ENCODE data around the gene KLHDC9. TPM values are rescaled to one million over a fixed set of nuclear protein-coding genes. Genes with fewer than 3 reads are reported as not detected.

KLHDC9 gene
- total and polyA plus RNA-seq, 2 donors (not counting 1 experiment from before 2014, with no cell fraction given) = 1.6 to 2.7 TPM

DNA sequence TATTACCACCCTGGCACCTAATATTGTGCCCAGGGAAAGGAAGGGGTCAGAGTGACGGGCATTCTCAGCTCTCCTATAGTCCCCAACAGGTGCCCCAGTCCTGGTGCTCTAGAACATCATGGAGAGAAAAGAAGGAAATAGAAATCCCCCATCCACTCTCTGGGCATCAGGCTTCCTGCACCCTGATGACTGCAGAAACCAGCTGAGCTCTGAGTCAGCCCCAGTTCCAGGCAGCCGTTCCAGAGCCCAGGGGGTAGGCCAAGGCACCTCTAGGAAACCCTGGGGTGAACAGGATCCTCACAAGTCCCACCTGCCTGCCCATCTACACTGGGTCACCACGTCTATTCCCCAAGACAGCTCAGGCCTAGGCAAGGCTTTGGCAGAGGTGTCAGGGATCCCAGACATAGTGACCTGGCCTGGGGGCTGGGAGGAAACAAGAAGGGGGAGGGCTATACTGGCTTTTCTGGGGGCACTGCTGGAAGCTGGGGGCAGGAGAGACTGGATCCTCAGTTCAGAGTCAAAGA lies 9.5 kb upstream of the KLHDC9 start:
- Mint-ChIP-seq H3K27ac (no peak overlapping the region), H3K4me3 (no peak overlapping the region), H3K9me3 (ENCODE audit: insufficient read depth) (no peaks in the 10 kb centered on the region), H3K4me1 (no peaks in the 10 kb centered on the region), H3K27me3 (peaks cover 3% of the 10 kb centered on the region)
- no peaks in the 10 kb centered on the region for H3K4me1 ChIP-seq (ENCODE audit: control insufficient read depth in 2 of 2, insufficient read depth in 2 of 2, low read length in 2 of 2)
- no peak for ATAC-seq (ENCODE audit: low read depth)
- H4K20me1 ChIP-seq (ENCODE audit: control insufficient read depth, insufficient read depth, low read length, poor library complexity, severe bottlenecking) = no peaks in the 10 kb centered on the region
- no peak overlapping the region for H3K27ac ChIP-seq (ENCODE audit: low read length in 2 of 2)
- H3K4me2 ChIP-seq (replicated peaks; ENCODE audit: low read depth, low read length, poor library complexity, severe bottlenecking) = no peak overlapping the region
- no peaks in the 10 kb centered on the region for H3K27me3 ChIP-seq (replicated peaks in 1 of 4; ENCODE audit: control extremely low read depth in 1 of 4, control insufficient read depth in 3 of 4, insufficient read depth in 4 of 4, low read length in 3 of 4)
- H3K9me3 ChIP-seq (ENCODE audit: control extremely low read depth in 1 of 3, control insufficient read depth in 2 of 3, insufficient read depth in 1 of 3, low read length in 2 of 3) = no peaks in the 10 kb centered on the region
- ChIA-PET POLR2A (interaction anchor here (0.6 kb wide), 1 partner anchor 48 kb away, joined by 8 read pairs; no protein-coding TSS in a partner anchor), CTCF (interaction anchor here (0.8 to 1.2 kb wide), 2 partner anchors 24 to 91 kb away, joined by 3 to 4 read pairs; no protein-coding TSS in a partner anchor)
- H3K79me2 ChIP-seq (ENCODE audit: control insufficient read depth, insufficient read depth, low read length) = no peaks in the 10 kb centered on the region
- intact Hi-C loops (cut with micrococcal nuclease) = no loop called here
- TF ChIP-seq, protein P1, sequence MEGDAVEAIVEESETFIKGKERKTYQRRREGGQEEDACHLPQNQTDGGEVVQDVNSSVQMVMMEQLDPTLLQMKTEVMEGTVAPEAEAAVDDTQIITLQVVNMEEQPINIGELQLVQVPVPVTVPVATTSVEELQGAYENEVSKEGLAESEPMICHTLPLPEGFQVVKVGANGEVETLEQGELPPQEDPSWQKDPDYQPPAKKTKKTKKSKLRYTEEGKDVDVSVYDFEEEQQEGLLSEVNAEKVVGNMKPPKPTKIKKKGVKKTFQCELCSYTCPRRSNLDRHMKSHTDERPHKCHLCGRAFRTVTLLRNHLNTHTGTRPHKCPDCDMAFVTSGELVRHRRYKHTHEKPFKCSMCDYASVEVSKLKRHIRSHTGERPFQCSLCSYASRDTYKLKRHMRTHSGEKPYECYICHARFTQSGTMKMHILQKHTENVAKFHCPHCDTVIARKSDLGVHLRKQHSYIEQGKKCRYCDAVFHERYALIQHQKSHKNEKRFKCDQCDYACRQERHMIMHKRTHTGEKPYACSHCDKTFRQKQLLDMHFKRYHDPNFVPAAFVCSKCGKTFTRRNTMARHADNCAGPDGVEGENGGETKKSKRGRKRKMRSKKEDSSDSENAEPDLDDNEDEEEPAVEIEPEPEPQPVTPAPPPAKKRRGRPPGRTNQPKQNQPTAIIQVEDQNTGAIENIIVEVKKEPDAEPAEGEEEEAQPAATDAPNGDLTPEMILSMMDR (IDR thresholded peaks at IDR 0.05) = no peak
- TF ChIP-seq EZH2 (IDR thresholded peaks at IDR 0.05; ENCODE audit: borderline replicate concordance, insufficient read depth, low read depth, low read length, poor library complexity, severe bottlenecking) = no peak
- no peak for DNase-seq
- WGBS (ENCODE audit: insufficient coverage) = 94% methylated on average over 2 of the region's 3 CpGs
- H3K36me3 ChIP-seq (replicated peaks in 1 of 2; ENCODE audit: control extremely low read depth in 1 of 2, control insufficient read depth in 1 of 2, extremely low read depth in 1 of 2, insufficient read depth in 2 of 2, low read length in 1 of 2) = no peaks in the 10 kb centered on the region
- H3K4me3 ChIP-seq (ENCODE audit: control extremely low read depth in 1 of 5, extremely low read depth in 1 of 5, insufficient read depth in 1 of 5, low read depth in 2 of 5, low read length in 4 of 5) = no peak overlapping the region
- H2AFZ ChIP-seq (ENCODE audit: insufficient read depth, low read depth, low read length, poor library complexity, severe bottlenecking) = no peak overlapping the region
- H3K9ac ChIP-seq (ENCODE audit: low read length) = no peak overlapping the region

DNA sequence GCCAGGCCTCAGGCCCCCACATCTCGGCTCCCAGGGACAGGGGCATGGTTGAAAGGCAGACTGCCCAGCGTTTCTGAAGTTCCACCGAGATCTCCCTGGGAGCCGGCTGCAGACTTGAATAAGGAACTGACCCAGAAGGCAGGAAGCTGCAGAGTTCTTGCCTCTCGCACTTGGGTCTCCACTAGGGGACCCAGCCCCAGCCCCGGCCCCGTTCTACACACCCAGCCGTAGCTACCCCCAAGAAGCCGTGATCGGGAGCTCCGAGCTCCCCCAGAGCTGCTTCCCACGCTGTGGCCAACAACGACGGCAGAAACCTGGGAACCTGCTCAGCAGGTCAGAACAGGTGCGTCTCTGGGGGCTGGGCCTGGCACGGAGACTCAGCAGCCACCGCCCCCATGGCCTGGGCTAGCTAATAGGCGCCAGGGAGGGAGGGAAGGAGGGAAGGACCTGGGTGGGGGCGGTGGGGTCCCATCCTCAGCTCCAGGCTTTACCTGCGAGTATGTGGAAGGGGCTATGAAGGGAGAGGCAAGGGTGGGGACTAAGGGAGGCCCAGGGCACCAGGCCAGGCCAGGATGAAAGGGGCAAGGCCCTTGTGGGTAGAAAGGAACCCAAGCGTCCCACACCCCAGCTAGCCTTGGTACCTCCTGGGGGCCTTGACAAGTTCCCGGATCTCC lies 8.8 kb upstream of the KLHDC9 start, which contains the start of gene NECTIN4:
TSS of gene NECTIN4 (minus strand) at position 308 of the 674 bp plus-strand sequence. CDS start at position 46, 262 bp downstream.
- Histone ChIP-seq H4K20me1 (ENCODE audit: control insufficient read depth, insufficient read depth, low read length, poor library complexity, severe bottlenecking) (no peaks in the 10 kb centered on the region), H3K4me1 (ENCODE audit: control insufficient read depth in 2 of 2, insufficient read depth in 2 of 2, low read length in 2 of 2) (no peaks in the 10 kb centered on the region), H3K27me3 (replicated peaks in 1 of 4; ENCODE audit: control extremely low read depth in 1 of 4, control insufficient read depth in 3 of 4, insufficient read depth in 4 of 4, low read length in 3 of 4) (no peaks in the 10 kb centered on the region), H3K9ac (ENCODE audit: low read length) (no peak within 1 kb of the TSS), H3K36me3 (replicated peaks in 1 of 2; ENCODE audit: control extremely low read depth in 1 of 2, control insufficient read depth in 1 of 2, extremely low read depth in 1 of 2, insufficient read depth in 2 of 2, low read length in 1 of 2) (no peaks in the 10 kb centered on the region), H2AFZ (ENCODE audit: insufficient read depth, low read depth, low read length, poor library complexity, severe bottlenecking) (no peak within 1 kb of the TSS), H3K4me3 (ENCODE audit: control extremely low read depth in 1 of 5, extremely low read depth in 1 of 5, insufficient read depth in 1 of 5, low read depth in 2 of 5, low read length in 4 of 5) (no peak within 1 kb of the TSS), H3K79me2 (ENCODE audit: control insufficient read depth, insufficient read depth, low read length) (no peaks in the 10 kb centered on the region), H3K9me3 (ENCODE audit: control extremely low read depth in 1 of 3, control insufficient read depth in 2 of 3, insufficient read depth in 1 of 3, low read length in 2 of 3) (no peaks in the 10 kb centered on the region), H3K4me2 (replicated peaks; ENCODE audit: low read depth, low read length, poor library complexity, severe bottlenecking) (no peak within 1 kb of the TSS), H3K27ac (ENCODE audit: low read length in 2 of 2) (no peak within 1 kb of the TSS)
- intact Hi-C loops (cut with micrococcal nuclease) = no loop called here
- Mint-ChIP-seq H3K27me3 (peaks cover 3% of the 10 kb centered on the region), H3K9me3 (ENCODE audit: insufficient read depth) (no peaks in the 10 kb centered on the region), H3K4me1 (no peaks in the 10 kb centered on the region), H3K4me3 (no peak within 1 kb of the TSS), H3K27ac (no peak within 1 kb of the TSS)
- 84% methylated on average over 22 of the region's 22 CpGs for WGBS (ENCODE audit: insufficient coverage)
- POLR2A ChIA-PET = interaction anchor here (0.6 kb wide), 1 partner anchor 49 kb away, joined by 8 read pairs; no protein-coding TSS in a partner anchor
- CTCF ChIA-PET = interaction anchor here (0.8 to 1.2 kb wide), 2 partner anchors 23 to 92 kb away, joined by 3 to 4 read pairs; no protein-coding TSS in a partner anchor
- no peak for ATAC-seq (ENCODE audit: low read depth)
- DNase-seq = no peak
- TF ChIP-seq EZH2 (IDR thresholded peaks at IDR 0.05; ENCODE audit: borderline replicate concordance, insufficient read depth, low read depth, low read length, poor library complexity, severe bottlenecking) = no peak
- TF ChIP-seq, protein P1 (IDR thresholded peaks at IDR 0.05) = no peak
